Dedifferentiated amniotic fluid mesenchymal stem cell (primary cell): ENCODE data around the gene PRRT2.
A peak's percentile ranks its signal among the peaks of the same experiment; 100 is the strongest.

ENCODE experiments used
- DNase-seq: peaks from one replicate; pipeline ENCODE4 v3.0.0-alpha.2; 2016; ENCODE audit errors: extremely low spot score

Gene PRRT2

GRCh38 chr16:29862383-29862883 lies 50.4 kb downstream of the PRRT2 start:
- no peak for DNase-seq

DNA sequence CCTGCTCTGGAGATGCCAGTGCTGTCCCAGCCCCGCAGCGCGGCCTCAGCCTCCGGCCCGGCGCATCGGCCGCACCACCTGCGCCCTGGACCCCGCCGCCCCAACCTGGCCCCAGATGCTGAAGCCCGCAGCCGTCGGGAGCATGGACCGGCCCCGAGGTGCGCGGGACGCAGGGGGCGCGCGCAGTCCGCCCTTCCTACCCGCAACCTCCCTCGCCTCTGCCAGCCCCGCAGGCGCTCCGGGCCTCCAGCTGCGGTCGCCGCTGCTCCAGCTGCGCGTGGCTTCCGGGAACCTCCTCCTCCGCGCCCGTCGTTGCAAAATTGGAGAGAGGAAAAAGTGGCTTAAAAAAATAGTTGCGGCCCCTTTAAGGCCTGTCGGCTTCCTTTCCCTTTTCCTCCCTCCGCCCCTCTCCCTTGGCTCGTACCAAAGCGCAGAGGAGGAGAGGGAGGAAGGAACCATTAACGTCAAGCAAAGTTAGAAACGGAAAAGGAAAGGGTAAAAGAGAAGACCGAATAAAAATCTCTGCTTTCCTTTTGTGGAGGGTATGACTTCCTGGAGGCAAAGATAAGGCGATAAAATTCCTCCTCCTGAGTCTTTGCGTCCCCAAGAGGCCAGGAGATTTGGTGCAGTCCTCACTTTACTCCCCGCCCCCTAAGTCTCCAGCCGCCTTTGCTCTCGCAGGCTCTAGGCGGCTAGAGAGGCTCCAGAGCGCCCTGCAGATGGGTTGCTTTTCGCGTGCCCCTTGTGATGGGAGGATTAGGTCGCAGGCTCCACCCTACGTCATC lies 51.1 kb downstream of the PRRT2 start, which contains the start of gene CDIPT:
Gene CDIPT (minus strand): TSS at position 343 of the 785 bp plus-strand sequence. CDS start 369 bp downstream, outside the sequence.
- peak; percentile 94 for DNase-seq

DNA sequence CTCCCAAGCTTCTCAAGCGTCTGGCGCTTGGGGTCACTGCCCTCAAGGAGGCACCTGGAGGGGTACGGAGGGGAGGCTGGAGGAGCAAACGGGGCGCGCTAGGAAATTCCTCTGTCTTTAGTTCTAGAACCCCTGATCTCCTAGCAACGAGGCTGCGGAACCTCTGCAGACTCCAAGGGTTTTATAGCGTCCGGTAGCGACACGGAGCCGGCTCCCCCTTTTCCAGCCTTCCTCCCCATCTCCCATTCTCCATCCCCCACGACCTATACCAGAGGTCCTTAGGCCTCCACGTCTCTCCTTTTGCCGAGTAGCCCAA lies 51.6 kb downstream of the PRRT2 start:
- DNase-seq: no peak

DNA sequence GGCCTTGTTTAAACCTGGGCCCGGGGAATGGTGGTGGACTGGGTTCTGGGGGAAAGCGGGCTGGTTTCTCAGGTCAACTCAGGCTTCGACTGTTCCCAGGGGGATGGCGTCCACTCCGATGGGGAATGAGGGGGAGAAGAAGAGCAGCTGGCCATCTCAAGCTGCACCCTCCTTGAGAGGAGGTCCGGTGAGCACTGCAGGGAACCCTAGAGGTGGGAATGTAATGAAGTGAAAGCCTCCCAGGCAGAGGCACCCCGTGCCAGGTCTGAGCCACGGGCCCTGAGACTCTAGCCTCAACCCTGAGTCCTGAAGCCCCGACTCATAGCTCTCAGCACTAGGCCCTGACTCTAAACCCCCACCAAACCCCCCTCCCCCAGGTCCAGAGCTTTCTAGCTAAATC lies 52.2 kb downstream of the PRRT2 start:
- DNase-seq: no peak
